Calu3 (cell line): ENCODE data around the gene TK2. TPM values are rescaled to one million over a fixed set of nuclear protein-coding genes. Genes with fewer than 3 reads are reported as not detected.

Experiments used
- BruUV-seq: library from RNA; stranded (reverse); fragments of 400-500 nt; replicated peaks from 2 replicates; lab custom pipeline; 2021; lab: Mats Ljungman, UMichigan
- CTCF ChIA-PET: fragments of 300-600 bp; sonication (Branson Sonifier 250); formaldehyde crosslinking; loops from one replicate; lab custom pipeline; 2022; ENCODE audit warnings: antibody characterized with exemption; lab: Charles Lee
- DNase-seq: peaks from one replicate; pipeline ENCODE4 v3.0.0; 2022
- H3K27ac Mint-ChIP-seq: one replicate; pipeline ENCODE4 v1.8.0; 2022; ENCODE audit warnings: mixed read lengths; ENCODE audit not compliant: unreplicated experiment
- H3K27me3 Mint-ChIP-seq: one replicate; pipeline ENCODE4 v1.8.0; 2022; ENCODE audit warnings: mixed read lengths; ENCODE audit not compliant: unreplicated experiment
- H3K36me3 Mint-ChIP-seq: one replicate; pipeline ENCODE4 v1.8.0; 2022; ENCODE audit warnings: mild to moderate bottlenecking, moderate library complexity, mixed read lengths; ENCODE audit not compliant: insufficient read depth, unreplicated experiment
- H3K4me1 Mint-ChIP-seq: one replicate; pipeline ENCODE4 v1.8.0; 2022; ENCODE audit warnings: mild to moderate bottlenecking, low read depth, mixed read lengths; ENCODE audit not compliant: unreplicated experiment
- H3K4me3 Mint-ChIP-seq: one replicate; pipeline ENCODE4 v1.8.0; 2022; ENCODE audit warnings: mild to moderate bottlenecking, low read depth, moderate library complexity, mixed read lengths; ENCODE audit not compliant: unreplicated experiment
- H3K9me3 Mint-ChIP-seq: one replicate; pipeline ENCODE4 v1.8.0; 2022; ENCODE audit warnings: low read depth, mixed read lengths; ENCODE audit not compliant: unreplicated experiment
- CTCF ChIP-seq: fragments of 200-600 bp; IDR thresholded peaks from one replicate; pipeline ENCODE4 v1.8.0; 2022; ENCODE audit warnings: antibody characterized with exemption; ENCODE audit not compliant: unreplicated experiment
- intact Hi-C: fragments of 100-400 bp; cut with micrococcal nuclease; formaldehyde crosslinking; loops from one replicate; pipeline ENCODE4 v1.10.0; 2022; ENCODE audit not compliant: unreplicated experiment
- total RNA-seq: library from RNA; stranded (reverse); gene quantifications from 2 replicates; pipeline ENCODE4 v1.2.3, GENCODE V29; 2022

TK2 gene
- total RNA-seq, 1 experiment from 2014 or later: 53.2 TPM

- intact Hi-C loops: no loop called here
- TF ChIP-seq CTCF: no peak
- peaks cover 29% of the 10 kb centered on the region for H3K4me1 Mint-ChIP-seq
- no peaks in the 10 kb centered on the region for H3K9me3 Mint-ChIP-seq
- no peak for DNase-seq
- peak overlapping the region; percentile 31 for H3K27ac Mint-ChIP-seq
- H3K36me3 Mint-ChIP-seq: peaks cover 5% of the 10 kb centered on the region
- no peaks in the 10 kb centered on the region for H3K27me3 Mint-ChIP-seq
- CTCF ChIA-PET: interaction anchor here (0.5 to 1.5 kb wide), 3 partner anchors 8 to 60 kb away, joined by 3 to 4 read pairs (median 3); no protein-coding TSS in a partner anchor
- H3K4me3 Mint-ChIP-seq: no peak overlapping the region
- BruUV-seq: no TSS peak
Measured at GRCh38 chr16:66581246-66581952, 31.5 kb upstream of the TK2 start.

- Mint-ChIP-seq H3K9me3 (no peaks in the 10 kb centered on the region), H3K4me3 (no peak overlapping the region), H3K4me1 (peaks cover 29% of the 10 kb centered on the region), H3K27me3 (no peaks in the 10 kb centered on the region), H3K36me3 (peaks cover 5% of the 10 kb centered on the region), H3K27ac (peak overlapping the region; percentile 31)
- TF ChIP-seq CTCF: no peak
- CTCF ChIA-PET: interaction anchor here (0.5 to 1.6 kb wide), 3 partner anchors 11 to 59 kb away, joined by 3 to 5 read pairs (median 4); no protein-coding TSS in a partner anchor
- intact Hi-C loops: no loop called here
- DNase-seq: no peak
- BruUV-seq: no TSS peak
Measured at GRCh38 chr16:66580605-66581209, 30.8 kb upstream of the TK2 start.

GRCh38 chr16:66578651-66579531 is 29.0 kb upstream of the TK2 start, which contains the start of gene CMTM2:
TSS of gene CMTM2 (plus strand) at chr16:66579463. CDS start at chr16:66579608, 145 bp downstream.
- intact Hi-C loops: no loop called here
- Mint-ChIP-seq H3K4me3 (no peak within 1 kb of the TSS), H3K36me3 (peaks cover 5% of the 10 kb centered on the region), H3K27ac (no peak within 1 kb of the TSS), H3K27me3 (no peaks in the 10 kb centered on the region), H3K4me1 (peaks cover 29% of the 10 kb centered on the region), H3K9me3 (no peaks in the 10 kb centered on the region)
- no peak for TF ChIP-seq CTCF
- no peak for DNase-seq
- CTCF ChIA-PET: no interaction called here
- no TSS peak for BruUV-seq

GRCh38 chr16:66576296-66576695 is 26.4 kb upstream of the TK2 start:
- H3K36me3 Mint-ChIP-seq: peaks cover 21% of the 10 kb centered on the region

More at GRCh38 chr16:66576296-66576695, 26.4 kb upstream of the TK2 start:
- no TSS peak for BruUV-seq
- Mint-ChIP-seq H3K27me3 (no peaks in the 10 kb centered on the region), H3K4me3 (no peak overlapping the region), H3K9me3 (no peaks in the 10 kb centered on the region), H3K27ac (no peak overlapping the region), H3K4me1 (peaks cover 20% of the 10 kb centered on the region)
- no peak for DNase-seq
- intact Hi-C loops: no loop called here
- CTCF ChIA-PET: interaction anchor here (1.1 kb wide), 1 partner anchor 13 kb away, joined by 4 read pairs; no protein-coding TSS in a partner anchor
- no peak for TF ChIP-seq CTCF
